Stimulated activated CD4-positive, alpha-beta T cell treated with anti-CD3 and anti-CD28 coated beads, Interleukin-2, amount 100 ng/mL, for 24 hours (primary cell): ENCODE data around the gene GUCY2F.

Source experiments
- DNase-seq, 2 donors: peaks; one replicate each; pipeline ENCODE4 v3.0.0-alpha.2; 2020

The GUCY2F gene

GRCh38 chrX:109481986-109482385 is at the start of gene GUCY2F:
GUCY2F (minus strand) TSS chrX:109482086; CDS start chrX:109475936, 6,150 bp downstream.
- DNase-seq: no peak

GRCh38 chrX:109519001-109519400 is 37.1 kb upstream of the GUCY2F start:
- no peak for DNase-seq

GRCh38 chrX:109511113-109511512 is 29.2 kb upstream of the GUCY2F start:
- no peak for DNase-seq

- DNase-seq: no peak
Measured at GRCh38 chrX:109508915-109509314, 27.0 kb upstream of the GUCY2F start.

- no peak for DNase-seq
Measured at GRCh38 chrX:109501176-109501575, 19.3 kb upstream of the GUCY2F start.

GRCh38 chrX:109498434-109498833 is 16.5 kb upstream of the GUCY2F start:
- DNase-seq: no peak

- DNase-seq: no peak
Measured at GRCh38 chrX:109489174-109489573, 7.3 kb upstream of the GUCY2F start.

- no peak for DNase-seq
Measured at GRCh38 chrX:109487640-109488039, 5.8 kb upstream of the GUCY2F start.

GRCh38 chrX:109485470-109486340 is 3.8 kb upstream of the GUCY2F start:
- peak; percentile 51 to 61 for DNase-seq

- DNase-seq: no peak
Measured at GRCh38 chrX:109484886-109485285, 3.0 kb upstream of the GUCY2F start.

- no peak for DNase-seq
Measured at GRCh38 chrX:109475174-109475891, 6.6 kb downstream of the GUCY2F start.

GRCh38 chrX:109472939-109473735 is 8.7 kb downstream of the GUCY2F start:
- peak; percentile 17 to 39 for DNase-seq

GRCh38 chrX:109464231-109464630 is 17.7 kb downstream of the GUCY2F start:
- DNase-seq: no peak

GRCh38 chrX:109463784-109464183 is 18.1 kb downstream of the GUCY2F start:
- no peak for DNase-seq

- no peak for DNase-seq
Measured at GRCh38 chrX:109448282-109448938, 33.5 kb downstream of the GUCY2F start.

GRCh38 chrX:109441266-109441665 is 40.6 kb downstream of the GUCY2F start:
- DNase-seq: no peak

GRCh38 chrX:109440475-109440874 is 41.4 kb downstream of the GUCY2F start:
- no peak for DNase-seq

- DNase-seq: no peak
Measured at GRCh38 chrX:109409181-109409580, 72.7 kb downstream of the GUCY2F start.

GRCh38 chrX:109403922-109404321 is 78.0 kb downstream of the GUCY2F start:
- DNase-seq: no peak

GRCh38 chrX:109399831-109400230 is 82.1 kb downstream of the GUCY2F start:
- no peak for DNase-seq

GRCh38 chrX:109398833-109399232 is 83.1 kb downstream of the GUCY2F start:
- no peak for DNase-seq

- no peak for DNase-seq
Measured at GRCh38 chrX:109398061-109398460, 83.8 kb downstream of the GUCY2F start.

GRCh38 chrX:109393859-109394258 is 88.0 kb downstream of the GUCY2F start:
- DNase-seq: no peak
